Loucy (cell line): Measurements from ENCODE around the gene SMC3.

Source experiments
- CTCF ChIP-seq: fragments of 200-600 bp; sonication (generic); conservative IDR thresholded peaks from 2 replicates; pipeline ENCODE4 v1.5.1; 2014; ENCODE audit warnings: mild to moderate bottlenecking, antibody characterized with exemption, low read length
- EZH2phosphoT487 ChIP-seq: fragments of 200-600 bp; IDR thresholded peaks from 2 replicates; pipeline ENCODE4 v1.6.1; 2018; ENCODE audit warnings: antibody characterized with exemption, mild to moderate bottlenecking, moderate library complexity, borderline replicate concordance

- TF ChIP-seq EZH2phosphoT487 = no peak
- no peak for TF ChIP-seq CTCF
These were observed 700 bp downstream of the SMC3 start for GRCh38 chr10:110568055-110568735.
